Liver (tissue), 9 donors: ENCODE data around the gene MEIS2. TPM values are rescaled to one million over a fixed set of nuclear protein-coding genes. Genes with fewer than 3 reads are reported as not detected.

Experiments used
- DNase-seq: peaks from one replicate; pipeline ENCODE4 v3.0.0-alpha.2; 2017; ENCODE audit warnings: low spot score
- H3K27ac ChIP-seq, 2 donors: one replicate each; pipeline ENCODE4 v1.7.0; 2013; ENCODE audit warnings: inconsistent platforms in 2 of 2, low read length in 2 of 2, control low read depth in 1 of 2, low read depth in 1 of 2, mild to moderate bottlenecking in 1 of 2
- H3K27me3 ChIP-seq, 4 donors: one replicate each; pipeline versions ENCODE4 v1.6.1 to v1.7.0; 2013; ENCODE audit warnings: low read length in 3 of 4, inconsistent platforms in 1 of 4, mild to moderate bottlenecking in 1 of 4, moderate library complexity in 1 of 4; ENCODE audit not compliant: control insufficient read depth in 4 of 4, insufficient read depth in 4 of 4
- H3K36me3 ChIP-seq, 4 donors: one replicate each; pipeline versions ENCODE4 v1.6.1 to v1.7.0; 2013; ENCODE audit warnings: low read length in 3 of 4, mild to moderate bottlenecking in 3 of 4, low read depth in 1 of 4, moderate library complexity in 1 of 4; ENCODE audit not compliant: control insufficient read depth in 4 of 4, insufficient read depth in 3 of 4
- H3K4me1 ChIP-seq, 4 donors: one replicate each; pipeline versions ENCODE4 v1.6.1 to v1.7.0; 2013; ENCODE audit warnings: low read length in 3 of 4, mild to moderate bottlenecking in 3 of 4, moderate library complexity in 1 of 4; ENCODE audit not compliant: control insufficient read depth in 4 of 4, insufficient read depth in 4 of 4
- H3K4me3 ChIP-seq, 3 donors: one replicate each; pipeline versions ENCODE4 v1.6.1 to v1.7.0; 2013; ENCODE audit warnings: low read length in 3 of 3, control low read depth in 1 of 3, low read depth in 1 of 3, mild to moderate bottlenecking in 1 of 3
- H3K9ac ChIP-seq, 2 donors: one replicate each; pipeline ENCODE4 v1.7.0; 2013; ENCODE audit warnings: low read length in 2 of 2, mild to moderate bottlenecking in 2 of 2, moderate library complexity in 2 of 2, control low read depth in 1 of 2, low read depth in 1 of 2
- H3K9me3 ChIP-seq, 4 donors: one replicate each; pipeline versions ENCODE4 v1.6.1 to v1.7.0; 2013; ENCODE audit warnings: low read length in 3 of 4; ENCODE audit not compliant: control insufficient read depth in 4 of 4
- ATF3 ChIP-seq: IDR thresholded peaks from 2 replicates; pipeline ENCODE4 v1.6.1; 2016; ENCODE audit warnings: antibody characterized with exemption
- CTCF ChIP-seq: fragments of 150-350 bp; IDR thresholded peaks from 2 replicates; pipeline ENCODE4 v1.5.1; 2017; ENCODE audit warnings: improper control_type of control experiment, low read depth, low read length; ENCODE audit not compliant: missing input control
- FOXA1 ChIP-seq: IDR thresholded peaks from 2 replicates; pipeline ENCODE4 v1.6.1; 2016; ENCODE audit warnings: antibody characterized with exemption
- FOXA2 ChIP-seq: IDR thresholded peaks from 2 replicates; pipeline ENCODE4 v1.6.1; 2016; ENCODE audit warnings: antibody characterized with exemption
- GABPA ChIP-seq, 2 donors: IDR thresholded peaks in 1 of 2; conservative IDR thresholded peaks in 1 of 2; 2 replicates each; pipeline ENCODE4 v1.6.1; 2016; ENCODE audit warnings: antibody characterized with exemption in 2 of 2, mild to moderate bottlenecking in 1 of 2, moderate library complexity in 1 of 2
- HNF4A ChIP-seq, 2 donors: conservative IDR thresholded peaks; 2 replicates each; pipeline ENCODE4 v1.6.1; 2016; ENCODE audit warnings: antibody characterized with exemption in 2 of 2, mild to moderate bottlenecking in 2 of 2
- JUND ChIP-seq, 2 donors: IDR thresholded peaks; 2 replicates each; pipeline ENCODE4 v1.6.1; 2016; ENCODE audit warnings: antibody characterized with exemption in 2 of 2
- MAX ChIP-seq: IDR thresholded peaks from 2 replicates; pipeline ENCODE4 v1.6.1; 2016; ENCODE audit warnings: antibody characterized with exemption
- NR2F2 ChIP-seq: IDR thresholded peaks from 2 replicates; pipeline ENCODE4 v1.6.1; 2016; ENCODE audit warnings: antibody characterized with exemption
- RAD21 ChIP-seq, 2 donors: IDR thresholded peaks; 2 replicates each; pipeline ENCODE4 v1.6.1; 2016; ENCODE audit warnings: antibody characterized with exemption in 2 of 2, mild to moderate bottlenecking in 2 of 2
- REST ChIP-seq: IDR thresholded peaks from 2 replicates; pipeline ENCODE4 v1.6.1; 2016; ENCODE audit warnings: antibody characterized with exemption, mild to moderate bottlenecking
- RXRA ChIP-seq, 2 donors: IDR thresholded peaks; 2 replicates each; pipeline ENCODE4 v1.6.1; 2017 to 2018; ENCODE audit warnings: antibody characterized with exemption in 2 of 2, mild to moderate bottlenecking in 1 of 2
- SP1 ChIP-seq: IDR thresholded peaks from 2 replicates; pipeline ENCODE4 v1.6.1; 2018; ENCODE audit warnings: antibody characterized with exemption, mild to moderate bottlenecking
- TAF1 ChIP-seq: conservative IDR thresholded peaks from 2 replicates; pipeline ENCODE4 v1.6.1; 2016; ENCODE audit warnings: antibody characterized with exemption, mild to moderate bottlenecking
- YY1 ChIP-seq: IDR thresholded peaks from 2 replicates; pipeline ENCODE4 v1.6.1; 2016; ENCODE audit warnings: antibody characterized with exemption, mild to moderate bottlenecking
- ZBTB33 ChIP-seq: IDR thresholded peaks from 2 replicates; pipeline ENCODE4 v1.6.1; 2016; ENCODE audit warnings: antibody characterized with exemption
- WGBS: extraction: QIAGEN DNeasy Blood & Tissue Kit; methylation state at CpG from one replicate; pipeline ENCODE4 v1.1.7; 2013; 5-methylcytosine and 5-hydroxymethylcytosine counted together
- polyA plus RNA-seq, 2 donors: library from polyadenylated mRNA; stranded (reverse) in 1 of 2; unstranded in 1 of 2; fragments of 200-250 nt in 1 of 2; fragments of >200 nt in 1 of 2; fragmentation: Nextera tagmentation in 1 of 2; extraction: Ambion mirVana in 1 of 2; gene quantifications; one replicate each; pipeline versions ENCODE4 v1.2.1 to v1.2.3, GENCODE V29; 2013 to 2015
- total RNA-seq, 2 donors: library from RNA; depleted of rRNA; stranded (reverse); fragments of >200 nt; gene quantifications; one replicate each; pipeline ENCODE4 v1.2.3, GENCODE V29; 2014
- donor health status: healthy.
- donor health status: healthy.
- donor health status: healthy.
- donor health status: healthy.
- donor health status: healthy.

MEIS2 gene
- total and polyA plus RNA-seq, 4 donors, result 3.9 to 12.6 (median 7.6) TPM

- Histone ChIP-seq H3K4me3 (no peak overlapping the region), H3K9me3 (no peaks in the 10 kb centered on the region), H3K4me1 (peaks cover 2 to 28% (median 25%) of the 10 kb centered on the region in 4 donors), H3K27me3 (no peaks in the 10 kb centered on the region), H3K36me3 (no peaks in the 10 kb centered on the region), H3K27ac (no peak overlapping the region), H3K9ac (no peak overlapping the region)
- TF ChIP-seq RXRA (IDR thresholded peaks at IDR 0.05) (peak in 1 of 2 donors; percentile 29), REST (no peak), TAF1 (no peak), JUND (IDR thresholded peaks at IDR 0.05) (peak in 1 of 2 donors; percentile 28), CTCF (no peak), FOXA1 (peak; percentile 58), ZBTB33 (no peak), RAD21 (IDR thresholded peaks at IDR 0.05) (peak in 1 of 2 donors; percentile 29), HNF4A (conservative IDR thresholded peaks at IDR 0.05) (peak; percentile 21 to 41), ATF3 (peak; percentile 33), MAX (peak; percentile 9), NR2F2 (no peak), GABPA (IDR thresholded peaks at IDR 0.05 in 1 of 2, conservative IDR thresholded peaks at IDR 0.05 in 1 of 2) (peak in 1 of 2 donors; percentile 21), YY1 (peak; percentile 84), SP1 (no peak), FOXA2 (peak; percentile 62)
- WGBS, result 76% methylated on average over 4 of the region's 4 CpGs
- DNase-seq, result no peak
Measured at GRCh38 chr15:36917411-36918267, 182.7 kb downstream of the MEIS2 start.
